B cell (primary cell): ENCODE measurements around the gene ADM2. TPM values are rescaled to one million over a fixed set of nuclear protein-coding genes. Genes with fewer than 3 reads are reported as not detected.

ENCODE experiments used
- ATAC-seq: fragments of 200-7000 bp; cut with Tn5 transposase; one replicate; pipeline ENCODE4 v1.10.0; 2021; ENCODE audit warnings: low read depth, mild to moderate bottlenecking, moderate number of reproducible peaks, moderate library complexity
- CTCF ChIA-PET: fragments of 350-600 bp; sonication (Branson Sonifier 250); formaldehyde crosslinking; loops from one replicate; lab custom pipeline; 2021; ENCODE audit warnings: antibody characterized with exemption, inconsistent platforms; lab: Charles Lee
- POLR2A ChIA-PET: fragments of 350-600 bp; sonication (Branson Sonifier 250); formaldehyde crosslinking; loops from one replicate; lab custom pipeline; 2021; ENCODE audit warnings: antibody characterized with exemption; lab: Charles Lee
- DNase-seq: peaks from one replicate; pipeline ENCODE4 v3.0.0; 2013
- H2AFZ ChIP-seq: 2 replicates; pipeline ENCODE4 v1.6.1; 2012; ENCODE audit warnings: mild to moderate bottlenecking, low read depth, low read length; ENCODE audit not compliant: insufficient read depth, poor library complexity, severe bottlenecking
- H3K27ac ChIP-seq, 2 donors: 1 replicate in 1 of 2; 2 replicates in 1 of 2; pipeline ENCODE4 v1.5.1; 2012 to 2013; ENCODE audit warnings: low read length in 2 of 2, mild to moderate bottlenecking in 2 of 2, moderate library complexity in 1 of 2
- H3K27me3 ChIP-seq, 4 experiments: fragments of 200-600 bp in 1 of 4; sonication (generic) in 1 of 4; replicated peaks in 1 of 4; 1 replicate in 2 of 4; 2 replicates in 2 of 4; pipeline versions ENCODE4 v1.6.1 to v1.7.0; 2013 to 2016; ENCODE audit warnings: low read length in 3 of 4, mild to moderate bottlenecking in 2 of 4, mixed read lengths in 1 of 4, moderate library complexity in 1 of 4; ENCODE audit not compliant: insufficient read depth in 4 of 4, control insufficient read depth in 3 of 4; ENCODE audit errors: control extremely low read depth in 1 of 4
- H3K36me3 ChIP-seq, 2 experiments: replicated peaks in 1 of 2; 1 replicate in 1 of 2; 2 replicates in 1 of 2; pipeline versions ENCODE4 v1.6.1 to v1.7.1; 2013; ENCODE audit warnings: low read length in 1 of 2; ENCODE audit not compliant: insufficient read depth in 2 of 2, control insufficient read depth in 1 of 2; ENCODE audit errors: control extremely low read depth in 1 of 2, extremely low read depth in 1 of 2
- H3K4me1 ChIP-seq, 2 donors: fragments of 200-600 bp in 1 of 2; sonication (generic) in 1 of 2; 1 replicate in 1 of 2; 2 replicates in 1 of 2; pipeline versions ENCODE4 v1.5.1 to v1.6.1; 2013 to 2017; ENCODE audit warnings: low read length in 2 of 2; ENCODE audit not compliant: control insufficient read depth in 2 of 2, insufficient read depth in 2 of 2
- H3K4me2 ChIP-seq: replicated peaks from 2 replicates; pipeline ENCODE3; 2012; ENCODE audit warnings: mild to moderate bottlenecking, low read depth, low read length; ENCODE audit not compliant: poor library complexity, severe bottlenecking
- H3K4me3 ChIP-seq, 5 experiments: fragments of 200-600 bp in 1 of 5; sonication (generic) in 1 of 5; 1 replicate in 3 of 5; 2 replicates in 2 of 5; pipeline versions ENCODE4 v1.5.1 to v1.7.0; 2011 to 2016; ENCODE audit warnings: low read length in 4 of 5, mild to moderate bottlenecking in 4 of 5, low read depth in 2 of 5, control low read depth in 1 of 5, moderate library complexity in 1 of 5; ENCODE audit not compliant: insufficient read depth in 1 of 5; ENCODE audit errors: control extremely low read depth in 1 of 5, extremely low read depth in 1 of 5
- H3K79me2 ChIP-seq: fragments of 200-600 bp; sonication (generic); one replicate; pipeline ENCODE4 v1.6.0; 2016; ENCODE audit warnings: low read length; ENCODE audit not compliant: control insufficient read depth, insufficient read depth
- H3K9ac ChIP-seq: fragments of 200-600 bp; sonication (generic); 2 replicates; pipeline ENCODE4 v1.6.1; 2017; ENCODE audit warnings: mild to moderate bottlenecking, low read length, moderate library complexity
- H3K9me3 ChIP-seq, 3 donors: one replicate each; pipeline versions ENCODE4 v1.6.1 to v1.7.1; 2013; ENCODE audit warnings: low read length in 2 of 3; ENCODE audit not compliant: control insufficient read depth in 2 of 3, insufficient read depth in 1 of 3; ENCODE audit errors: control extremely low read depth in 1 of 3
- H4K20me1 ChIP-seq: 2 replicates; pipeline ENCODE4 v1.6.0; 2012; ENCODE audit warnings: mild to moderate bottlenecking, low read length; ENCODE audit not compliant: insufficient read depth, control insufficient read depth, poor library complexity, severe bottlenecking
- H3K27ac Mint-ChIP-seq: one replicate; pipeline ENCODE4 v1.8.0; 2021; ENCODE audit warnings: mixed read lengths
- H3K27me3 Mint-ChIP-seq: one replicate; pipeline ENCODE4 v1.8.0; 2021; ENCODE audit warnings: mixed read lengths
- H3K4me1 Mint-ChIP-seq: one replicate; pipeline ENCODE4 v1.8.0; 2021; ENCODE audit warnings: mixed read lengths
- H3K4me3 Mint-ChIP-seq: one replicate; pipeline ENCODE4 v1.8.0; 2021; ENCODE audit warnings: mixed read lengths
- H3K9me3 Mint-ChIP-seq: one replicate; pipeline ENCODE4 v1.8.0; 2022; ENCODE audit warnings: mixed read lengths; ENCODE audit not compliant: insufficient read depth
- CTCF ChIP-seq: fragments of 200-600 bp; IDR thresholded peaks from one replicate; pipeline ENCODE4 v1.8.0; 2022; ENCODE audit warnings: antibody characterized with exemption, mild to moderate bottlenecking
- EZH2 ChIP-seq: IDR thresholded peaks from 2 replicates; pipeline ENCODE4 v1.6.1; 2012; ENCODE audit warnings: borderline replicate concordance, low read depth, mild to moderate bottlenecking, moderate library complexity, low read length; ENCODE audit not compliant: insufficient read depth, poor library complexity, severe bottlenecking
- WGBS: methylation state at CpG from one replicate; pipeline ENCODE4 v1.1.5; 2013; ENCODE audit warnings: missing lambda C conversion rate; ENCODE audit not compliant: insufficient coverage; 5-methylcytosine and 5-hydroxymethylcytosine counted together
- intact Hi-C: fragments of 100-400 bp; cut with micrococcal nuclease; formaldehyde crosslinking; loops from one replicate; pipeline ENCODE4 v1.10.0; 2022
- polyA plus RNA-seq: library from polyadenylated mRNA; depleted of rRNA; stranded (reverse); fragments of >200 nt; gene quantifications from 2 replicates; pipeline ENCODE4 v1.2.3, GENCODE V29; 2012
- total RNA-seq, 2 donors: library from RNA; stranded (reverse); fragments of 120-200 nt in 1 of 2; gene quantifications; 1 replicate in 1 of 2; 2 replicates in 1 of 2; pipeline versions ENCODE4 v1.2.3 to v1.2.4, GENCODE V29; 2013 to 2022

ADM2 gene
- total and polyA plus RNA-seq, 2 donors (not counting 1 experiment from before 2014, with no cell fraction given) = 0.67 to 3.7 TPM

DNA sequence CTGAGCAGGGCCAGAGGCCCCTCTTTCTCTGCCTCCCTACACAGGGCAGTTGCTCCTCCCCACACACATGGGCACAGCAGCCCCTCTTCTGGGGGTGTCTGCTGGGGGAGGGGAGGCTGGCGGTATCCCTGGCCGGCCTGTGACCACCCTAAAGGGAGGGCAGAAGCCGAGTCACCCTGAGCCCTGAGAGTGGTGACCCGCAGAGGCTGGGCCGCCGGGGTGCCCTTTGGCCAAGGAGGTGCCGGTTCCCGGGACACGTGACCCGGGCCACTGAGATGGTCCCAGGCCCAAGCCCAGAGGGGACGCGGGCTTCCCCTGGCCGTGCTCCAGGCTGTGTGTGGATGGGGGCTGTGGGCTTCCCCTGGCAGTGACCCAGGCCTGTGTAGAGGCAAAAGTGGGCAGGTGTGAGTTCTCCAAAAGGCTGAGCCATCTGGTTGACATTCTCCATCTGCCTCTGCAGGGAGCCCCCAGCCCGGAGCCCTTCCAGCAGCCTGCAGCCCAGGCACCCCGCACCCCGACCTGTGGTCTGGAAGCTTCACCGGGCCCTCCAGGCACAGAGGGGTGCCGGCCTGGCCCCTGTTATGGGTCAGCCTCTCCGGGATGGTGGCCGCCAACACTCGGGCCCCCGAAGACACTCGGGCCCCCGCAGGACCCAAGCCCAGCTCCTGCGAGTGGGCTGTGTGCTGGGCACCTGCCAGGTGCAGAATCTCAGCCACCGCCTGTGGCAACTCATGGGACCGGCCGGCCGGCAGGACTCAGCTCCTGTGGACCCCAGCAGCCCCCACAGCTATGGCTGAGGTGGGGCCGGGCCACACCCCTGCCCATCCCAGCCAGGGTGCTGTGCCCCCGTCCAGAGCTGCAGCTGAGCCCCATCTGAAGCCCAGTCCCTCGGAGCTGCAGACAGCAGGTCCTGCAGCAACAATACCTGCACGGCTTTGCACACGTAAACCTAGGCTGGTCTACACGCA is 1.0 kb downstream of the ADM2 start:
- peaks cover 25% of the 10 kb centered on the region for H3K4me1 Mint-ChIP-seq
- no peak overlapping the region for H3K27ac Mint-ChIP-seq
- H3K4me1 ChIP-seq = peaks cover 16 to 31% of the 10 kb centered on the region in 2 donors
- 83% methylated on average over 35 of the region's 35 CpGs for WGBS
- peak overlapping the region; percentile 72 for H2AFZ ChIP-seq
- no peak for ATAC-seq
- H3K36me3 ChIP-seq = no peaks in the 10 kb centered on the region
- no peak overlapping the region for H3K27ac ChIP-seq
- peaks cover 4% of the 10 kb centered on the region for H3K27me3 Mint-ChIP-seq
- no peaks in the 10 kb centered on the region for H3K9me3 Mint-ChIP-seq
- ChIA-PET CTCF (no interaction called here), POLR2A (no interaction called here)
- intact Hi-C loops = no loop called here
- H3K9ac ChIP-seq = peak overlapping the region; percentile 61
- TF ChIP-seq CTCF (no peak), EZH2 (no peak)
- H3K4me3 ChIP-seq = peak overlapping the region in 4 of 5 experiments; percentile 24 to 62 (median 51)
- peaks cover 0 to 3% (median 0%) of the 10 kb centered on the region in 3 donors for H3K9me3 ChIP-seq
- H3K79me2 ChIP-seq = peaks cover 4% of the 10 kb centered on the region
- DNase-seq = no peak
- peak overlapping the region; percentile 90 for H3K4me2 ChIP-seq
- H3K4me3 Mint-ChIP-seq = peak overlapping the region; percentile 76
- peaks cover 5% of the 10 kb centered on the region for H4K20me1 ChIP-seq
- peaks cover 0 to 26% (median 7%) of the 10 kb centered on the region in 4 experiments for H3K27me3 ChIP-seq

DNA sequence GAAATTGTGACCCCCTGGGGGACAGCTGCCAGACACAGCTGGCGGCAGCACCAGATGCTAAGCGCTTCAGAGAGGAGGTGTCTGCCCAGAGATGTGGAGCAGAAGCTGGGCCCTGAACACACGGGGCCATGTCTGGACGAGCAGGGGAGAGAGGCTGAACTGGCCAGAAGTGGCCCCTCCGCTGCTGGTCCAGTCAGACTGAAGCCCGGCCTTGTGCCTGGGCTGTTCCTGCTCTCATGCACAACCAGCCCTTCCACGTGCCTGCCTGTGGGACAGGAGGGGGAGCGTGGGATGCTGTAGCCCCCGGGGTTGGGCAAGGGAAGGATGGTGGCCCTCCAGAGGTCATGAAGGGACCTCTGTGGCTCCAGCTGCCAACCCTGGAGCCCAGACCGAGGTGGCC is 1.8 kb downstream of the ADM2 start:
- Histone ChIP-seq H3K79me2 (peaks cover 4% of the 10 kb centered on the region), H3K4me3 (no peak overlapping the region), H2AFZ (no peak overlapping the region), H3K27me3 (peaks cover 0 to 26% (median 7%) of the 10 kb centered on the region in 4 experiments), H3K9me3 (peaks cover 0 to 3% (median 0%) of the 10 kb centered on the region in 3 donors), H3K4me2 (peak overlapping the region; percentile 5), H3K27ac (no peak overlapping the region), H3K36me3 (no peaks in the 10 kb centered on the region), H3K9ac (no peak overlapping the region), H3K4me1 (peaks cover 16 to 31% of the 10 kb centered on the region in 2 donors), H4K20me1 (peaks cover 5% of the 10 kb centered on the region)
- Mint-ChIP-seq H3K27ac (no peak overlapping the region), H3K9me3 (no peaks in the 10 kb centered on the region), H3K4me3 (peak overlapping the region; percentile 26), H3K4me1 (peaks cover 25% of the 10 kb centered on the region), H3K27me3 (peaks cover 4% of the 10 kb centered on the region)
- intact Hi-C loops = no loop called here
- TF ChIP-seq EZH2 (no peak), CTCF (no peak)
- CTCF ChIA-PET = no interaction called here
- 91% methylated on average over 10 of the region's 10 CpGs for WGBS
- POLR2A ChIA-PET = no interaction called here
- DNase-seq (no peak), ATAC-seq (no peak)
